GM18867 (cell line): ENCODE data around the gene ETV3L.
A peak's percentile ranks its signal among the peaks of the same experiment; 100 is the strongest.

Experiments used
- ATAC-seq: cut with Tn5 transposase; IDR thresholded peaks from one replicate; pipeline ENCODE4 v1.9.1; 2021; ENCODE audit warnings: mild to moderate bottlenecking, moderate library complexity; ENCODE audit not compliant: unreplicated experiment

Gene ETV3L

DNA sequence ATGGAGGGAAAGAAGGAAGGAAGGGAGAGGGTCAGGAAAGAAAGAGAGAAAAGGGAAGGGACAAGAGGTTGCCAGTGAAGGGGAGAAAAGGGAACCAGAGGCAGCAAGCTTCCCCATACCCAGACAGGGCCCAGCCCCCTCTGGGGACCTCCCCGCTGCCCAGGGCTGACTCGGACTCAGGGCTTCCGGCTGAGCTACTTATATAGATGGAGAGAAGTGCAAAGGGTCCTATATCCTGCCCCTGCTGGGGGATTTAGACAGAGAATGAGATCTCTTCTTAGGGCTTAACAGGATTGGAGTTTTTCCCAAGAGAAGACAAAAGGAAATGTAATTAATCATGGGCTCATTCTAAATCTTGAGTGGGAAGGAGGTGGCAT, at the start of gene ETV3L:
TSS of gene ETV3L (minus strand) at position 176 of the 377 bp plus-strand sequence. CDS start 285 bp downstream, outside the sequence.
- ATAC-seq, result no peak

DNA sequence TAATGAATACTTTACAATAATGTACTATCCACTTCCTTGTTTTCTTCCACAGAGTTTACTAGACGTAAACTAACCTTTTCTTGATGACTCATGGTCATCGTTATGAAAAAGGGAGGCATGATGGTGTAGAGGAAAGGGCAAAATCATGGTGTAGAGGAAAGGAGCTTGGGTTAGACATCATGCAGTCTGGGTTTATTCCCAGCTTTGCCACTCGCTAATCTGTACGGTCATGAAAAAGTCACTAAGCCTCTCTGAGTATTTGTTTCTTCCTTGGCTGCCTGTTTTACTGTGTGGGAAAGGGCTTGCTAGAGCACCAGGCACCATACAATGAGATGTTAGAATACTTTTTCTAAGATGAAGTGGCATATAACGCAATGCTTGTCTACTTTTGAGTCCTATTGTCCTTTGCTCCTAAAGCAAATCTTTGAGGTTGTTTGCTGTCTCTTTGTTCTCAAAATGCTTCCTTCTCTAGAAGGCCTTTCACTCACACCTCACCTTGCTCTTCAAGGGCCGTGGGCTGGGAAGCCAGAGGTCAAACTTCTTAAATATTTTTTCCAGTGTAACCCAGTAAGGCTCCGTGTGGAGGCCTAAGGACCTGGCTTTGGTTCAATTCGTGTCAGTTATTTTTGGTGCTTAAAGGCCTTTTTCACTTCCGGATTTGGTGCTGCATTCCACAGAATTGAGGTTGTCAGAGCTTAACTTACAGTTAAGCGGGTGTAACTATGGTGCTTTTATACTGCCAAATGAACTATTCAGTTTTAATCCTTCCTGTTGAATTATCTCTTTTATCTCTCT, 48.5 kb upstream of the ETV3L start:
- no peak for ATAC-seq

DNA sequence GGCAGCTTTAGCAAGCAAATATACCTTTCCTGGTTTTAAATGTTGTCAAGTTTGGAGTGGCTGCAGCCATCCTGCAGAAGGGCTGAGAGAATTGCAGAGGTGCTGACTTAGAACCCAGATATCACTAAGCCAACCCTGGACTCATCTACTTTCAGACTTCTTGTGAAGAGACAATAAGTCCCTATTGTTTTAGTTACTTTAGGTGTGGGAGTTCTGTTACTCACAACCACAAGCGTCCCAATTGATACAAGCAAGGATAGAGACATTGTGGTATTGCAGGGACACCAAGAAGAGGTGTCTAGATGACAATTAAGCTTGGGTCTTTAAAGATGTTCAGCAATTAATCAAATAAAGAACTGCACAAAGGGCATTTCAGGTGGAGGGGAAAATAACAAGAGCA, 47.4 kb upstream of the ETV3L start:
- ATAC-seq, result no peak

- no peak for ATAC-seq
Observed at GRCh38 chr1:157146244-157146643, 46.6 kb upstream of the ETV3L start.

DNA sequence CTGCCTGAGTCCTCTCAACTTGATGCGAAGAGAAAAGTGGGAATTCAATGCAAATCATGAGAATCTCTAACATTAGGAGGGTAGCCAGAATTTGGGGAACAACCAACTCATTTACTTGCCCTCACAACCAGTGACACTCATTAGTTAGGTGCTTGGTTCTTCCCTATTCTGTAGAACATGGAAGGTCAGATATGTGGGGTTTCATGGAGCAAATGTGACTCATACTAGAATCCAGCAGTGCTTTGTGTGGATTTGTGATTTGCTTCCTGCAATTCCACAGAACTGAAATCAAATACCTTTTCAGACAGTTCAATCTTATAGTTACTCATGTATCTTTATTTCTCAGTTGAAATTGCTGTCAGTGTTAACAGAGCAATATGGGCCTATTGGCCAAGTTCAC, 45.5 kb upstream of the ETV3L start:
- ATAC-seq, result no peak

GRCh38 chr1:157144509-157144908, 44.9 kb upstream of the ETV3L start:
- ATAC-seq, result no peak

DNA sequence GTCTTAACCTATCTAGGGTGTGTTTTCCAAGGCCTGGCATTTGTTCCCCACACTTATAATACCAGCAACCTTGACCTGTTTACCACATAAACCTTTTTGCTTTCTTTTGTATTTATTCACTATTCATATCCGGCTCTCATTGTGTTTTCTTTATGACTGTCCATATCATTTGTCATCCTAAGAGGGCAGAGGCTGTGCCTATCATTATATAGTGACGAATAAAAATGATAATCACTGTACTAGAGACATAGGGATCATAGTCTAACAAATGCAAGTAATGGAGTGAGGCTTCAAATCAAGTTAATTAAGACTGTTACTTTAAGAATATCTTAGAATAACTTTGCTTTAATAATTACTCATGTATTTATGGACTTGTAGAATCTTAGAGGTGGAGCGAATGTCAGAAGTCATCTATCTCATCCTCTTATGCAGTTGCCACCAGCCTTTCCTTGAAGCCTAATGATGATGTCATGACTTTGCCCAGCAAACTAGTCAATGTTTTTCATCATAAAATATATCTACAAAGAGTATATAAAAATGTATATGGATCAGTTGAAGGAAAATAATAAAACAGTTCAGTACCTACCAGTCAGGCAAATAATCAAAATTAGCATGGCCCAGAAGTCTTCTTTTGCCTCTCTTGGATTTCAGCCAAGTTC, 43.3 kb upstream of the ETV3L start:
- ATAC-seq, result no peak

- ATAC-seq, result no peak
Observed at GRCh38 chr1:157142201-157142600, 42.6 kb upstream of the ETV3L start.

GRCh38 chr1:157141212-157141855, 41.7 kb upstream of the ETV3L start:
- ATAC-seq, result no peak

DNA sequence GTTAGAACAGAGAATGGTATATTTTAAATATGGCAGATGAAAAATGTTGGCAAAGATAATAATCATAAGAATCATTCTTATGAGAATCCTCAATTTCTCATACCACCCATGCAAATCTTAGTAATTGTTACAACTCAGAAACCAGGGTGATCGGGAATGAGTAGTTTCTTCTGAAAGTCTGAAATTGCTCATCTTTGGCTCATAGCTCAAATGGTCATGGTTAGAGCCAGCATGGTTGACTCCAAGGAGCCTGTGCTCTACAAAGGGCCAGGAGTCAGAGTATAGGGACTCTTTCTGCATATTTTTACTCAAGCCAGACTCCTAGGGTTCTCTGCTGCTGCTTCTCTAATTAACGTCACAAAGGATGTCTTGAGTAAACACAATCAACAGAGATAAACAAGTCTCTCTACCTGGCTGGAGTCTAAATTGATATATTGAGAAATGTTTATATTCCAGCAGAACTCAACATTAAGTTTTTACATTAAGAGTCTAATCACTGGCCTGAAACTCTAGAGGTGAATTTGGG, 40.5 kb upstream of the ETV3L start:
- ATAC-seq, result no peak

DNA sequence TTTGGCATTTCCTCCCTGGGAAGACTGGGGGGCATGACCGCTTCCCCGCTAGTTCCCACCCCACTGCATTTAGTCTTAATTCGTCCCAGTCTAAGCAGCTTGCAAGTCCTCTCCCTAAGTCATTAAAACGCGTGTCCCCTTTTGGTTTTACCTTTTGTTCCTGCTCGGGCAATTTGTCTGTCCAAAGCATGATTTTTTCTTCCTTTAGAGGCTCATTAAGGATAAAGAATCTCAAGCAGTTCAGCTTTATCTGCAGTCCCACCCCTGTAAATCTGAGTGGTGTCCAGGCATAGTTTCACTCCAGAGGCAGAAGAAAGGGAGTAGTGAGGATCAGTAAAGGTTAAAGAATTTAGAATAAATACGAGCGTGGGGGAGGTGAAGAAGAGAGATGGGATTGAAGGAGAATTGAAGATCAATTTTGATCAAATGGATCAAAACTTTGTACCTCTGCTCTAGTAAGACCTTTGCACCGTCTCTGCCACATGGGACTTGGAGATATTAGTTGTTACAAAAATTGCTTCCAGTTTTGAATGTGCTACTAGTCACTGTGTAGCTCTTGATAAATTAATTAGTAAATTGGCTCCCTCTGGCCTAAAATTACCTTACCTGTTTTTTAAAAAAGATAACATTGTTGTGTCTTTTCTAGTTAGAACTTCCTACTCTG, 39.6 kb upstream of the ETV3L start:
- ATAC-seq, result no peak

- ATAC-seq, result peak; percentile 92
Observed at GRCh38 chr1:157138220-157139051, 38.8 kb upstream of the ETV3L start, which contains the start of gene ETV3. TSS of gene ETV3 (minus strand) at chr1:157138395. CDS start at chr1:157136352, 2,043 bp downstream.

DNA sequence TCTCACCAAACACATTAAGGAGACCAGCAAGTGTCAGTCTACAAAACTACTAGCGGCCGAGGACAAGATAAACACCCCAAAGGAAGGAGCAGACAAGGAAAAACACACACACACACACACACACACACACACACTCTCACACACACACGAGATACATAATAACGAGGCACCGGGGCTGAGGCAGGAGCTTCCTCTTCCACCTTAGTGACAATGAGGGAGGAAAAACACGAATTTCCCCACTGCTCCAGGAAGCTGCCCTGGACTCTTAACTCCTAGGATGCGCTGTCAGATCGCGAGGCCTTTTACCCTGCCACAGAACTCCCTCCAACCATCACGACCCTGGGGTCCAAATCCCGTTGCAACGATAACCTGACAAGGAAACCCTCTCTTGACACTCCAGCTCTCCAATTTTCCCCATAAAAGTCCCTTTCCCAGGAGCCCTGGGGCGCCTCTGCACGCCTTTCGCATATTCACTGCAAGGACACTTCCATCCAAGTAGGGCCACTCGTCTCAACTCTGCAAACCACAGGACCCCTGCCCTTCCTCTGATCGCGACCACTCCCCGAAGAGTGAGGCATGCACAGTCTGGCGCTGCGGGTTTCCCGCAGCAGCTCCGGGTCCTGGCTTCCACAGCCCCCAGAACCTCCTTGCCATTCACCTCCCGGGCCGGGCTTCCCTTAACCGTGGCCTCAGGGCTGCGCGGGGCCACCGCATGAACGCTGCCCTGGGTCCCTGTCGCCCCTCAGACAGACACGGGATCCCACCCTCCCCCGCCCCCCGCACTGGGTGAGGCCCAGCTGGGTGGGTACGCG, 38.0 kb upstream of the ETV3L start:
- peak; percentile 3 for ATAC-seq

GRCh38 chr1:157137046-157137407, 37.4 kb upstream of the ETV3L start:
- no peak for ATAC-seq

DNA sequence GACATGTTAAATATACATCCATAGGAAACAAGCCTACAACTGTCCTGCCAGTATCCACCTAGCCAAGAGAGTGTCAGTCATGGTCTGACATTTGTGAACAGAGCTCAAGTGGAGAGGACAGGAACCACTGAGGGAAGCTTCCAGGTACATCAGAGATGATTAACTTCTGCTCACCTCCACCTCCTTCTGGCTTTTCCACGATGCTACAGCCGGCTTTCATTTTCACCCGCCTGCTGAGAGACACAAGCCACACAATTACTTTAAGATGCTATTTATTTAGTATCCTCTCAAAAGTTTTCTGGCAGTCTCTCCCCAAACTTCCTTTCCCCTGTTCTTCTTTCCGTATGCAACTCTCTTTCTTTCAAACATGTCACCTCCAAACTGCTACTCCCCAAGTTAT, 36.5 kb upstream of the ETV3L start:
- ATAC-seq, result no peak

DNA sequence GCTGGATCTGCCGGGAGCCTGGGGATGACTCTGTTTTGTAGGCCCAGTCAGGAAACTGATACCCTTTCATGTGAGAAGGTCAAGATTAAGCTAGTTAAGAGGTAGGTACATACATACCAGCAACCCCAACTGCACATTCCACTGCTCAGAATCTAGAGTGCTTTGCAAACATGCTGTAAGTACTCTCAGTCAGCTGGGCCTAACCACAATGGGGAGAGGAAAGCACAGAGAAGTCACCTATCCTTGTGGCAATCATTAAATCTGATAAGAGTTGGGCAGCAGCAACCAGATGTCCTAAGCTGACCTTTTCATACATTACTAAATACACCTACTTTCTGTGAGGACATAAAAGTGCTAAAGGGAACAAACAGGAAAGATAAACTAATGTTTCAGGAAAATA, 36.0 kb upstream of the ETV3L start:
- ATAC-seq, result no peak

- no peak for ATAC-seq
Observed at GRCh38 chr1:157135070-157135469, 35.5 kb upstream of the ETV3L start.

- no peak for ATAC-seq
Observed at GRCh38 chr1:157134442-157134841, 34.8 kb upstream of the ETV3L start.

DNA sequence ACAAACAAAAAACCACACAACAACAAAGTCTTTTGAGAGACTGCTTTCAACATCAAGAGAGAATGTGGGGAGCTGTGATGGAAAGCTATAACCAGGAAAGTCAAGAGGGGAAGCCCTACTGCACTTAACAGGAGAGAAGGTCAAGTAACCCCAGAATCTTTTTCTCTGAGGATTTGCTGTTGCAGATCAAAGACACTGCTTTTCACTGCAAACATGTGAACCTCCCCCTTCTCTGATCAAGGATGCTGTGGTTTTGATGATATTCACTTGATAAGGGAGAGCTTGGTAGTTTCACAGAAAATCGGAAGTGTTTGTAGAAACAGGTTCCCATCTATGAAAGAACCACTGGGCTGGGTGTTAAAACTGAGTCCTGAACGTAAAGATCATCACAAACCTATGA, 33.8 kb upstream of the ETV3L start:
- no peak for ATAC-seq
